A673 (cell line): ENCODE data around the gene TSPAN5.

Experiments used
- CTCF ChIP-seq: fragments of 300-800, 200-600 bp; sonication (generic); conservative IDR thresholded peaks from 2 replicates; pipeline ENCODE4 v1.5.1; 2017; ENCODE audit warnings: low read depth, mild to moderate bottlenecking, antibody characterized with exemption, low read length, moderate library complexity, mixed read lengths
- EZH2 ChIP-seq: fragments of 200-600 bp; sonication (generic); IDR thresholded peaks from 2 replicates; pipeline ENCODE4 v1.6.1; 2017; ENCODE audit warnings: borderline replicate concordance, low read depth, mild to moderate bottlenecking, mixed read lengths, antibody characterized with exemption, low read length; ENCODE audit not compliant: poor library complexity, severe bottlenecking

- TF ChIP-seq CTCF (no peak), EZH2 (no peak)
Measured at GRCh38 chr4:98521486-98521885, 136.9 kb downstream of the TSPAN5 start.
